Ascending aorta (tissue), 2 donors: ENCODE measurements around the gene SCN1B. TPM values are rescaled to one million over a fixed set of nuclear protein-coding genes. Genes with fewer than 3 reads are reported as not detected.
A peak's percentile ranks its signal among the peaks of the same experiment; 100 is the strongest.
"Not testable (repeated sequence)": the region's sequence is repeated elsewhere in the genome, so short reads cannot be mapped to it uniquely, and the experiment has no call there.

Experiments used
- DNase-seq, 2 donors: peaks; one replicate each; pipeline ENCODE4 v3.0.0-alpha.2; 2019; ENCODE audit warnings: low spot score in 2 of 2
- H3K27ac ChIP-seq, 2 donors: fragments of 200-600 bp; sonication (generic); one replicate each; pipeline ENCODE4 v1.5.1; 2016 to 2017; ENCODE audit warnings: mild to moderate bottlenecking in 1 of 2
- H3K27me3 ChIP-seq: fragments of 200-600 bp; sonication (generic); one replicate; pipeline ENCODE4 v1.5.1; 2017
- H3K36me3 ChIP-seq, 2 donors: fragments of 200-600 bp; sonication (generic); one replicate each; pipeline ENCODE4 v1.5.1; 2016
- H3K4me1 ChIP-seq, 2 donors: fragments of 200-600 bp; sonication (generic); one replicate each; pipeline ENCODE4 v1.5.1; 2016 to 2017; ENCODE audit warnings: mild to moderate bottlenecking in 1 of 2
- H3K4me3 ChIP-seq, 2 donors: fragments of 200-600 bp; sonication (generic); one replicate each; pipeline ENCODE4 v1.5.1; 2016 to 2017; ENCODE audit warnings: mild to moderate bottlenecking in 1 of 2
- H3K9me3 ChIP-seq, 2 donors: fragments of 200-600 bp; sonication (generic); one replicate each; pipeline ENCODE4 v1.5.1; 2016
- intact Hi-C: fragments of 100-400 bp; cut with DNase I; formaldehyde crosslinking; loops from one replicate; pipeline ENCODE4 v1.15.1; 2023
- total RNA-seq: library from RNA; depleted of rRNA; stranded (reverse); fragments of >200 nt; gene quantifications from one replicate; pipeline ENCODE4 v1.1.0, GENCODE V29; 2016
- TF ChIP-seq, protein P1 (sequence below), 3 experiments: fragments of 200-600 bp in 2 of 3; fragments of 450-650 bp in 1 of 3; sonication (generic) in 2 of 3; IDR thresholded peaks; one replicate each; pipeline ENCODE4 v1.5.1; 2016 to 2019; ENCODE audit warnings: antibody characterized with exemption in 3 of 3, mild to moderate bottlenecking in 1 of 3, moderate library complexity in 1 of 3

The SCN1B gene
- total RNA-seq, 1 donor from 2014 or later, result 20.8 TPM

DNA sequence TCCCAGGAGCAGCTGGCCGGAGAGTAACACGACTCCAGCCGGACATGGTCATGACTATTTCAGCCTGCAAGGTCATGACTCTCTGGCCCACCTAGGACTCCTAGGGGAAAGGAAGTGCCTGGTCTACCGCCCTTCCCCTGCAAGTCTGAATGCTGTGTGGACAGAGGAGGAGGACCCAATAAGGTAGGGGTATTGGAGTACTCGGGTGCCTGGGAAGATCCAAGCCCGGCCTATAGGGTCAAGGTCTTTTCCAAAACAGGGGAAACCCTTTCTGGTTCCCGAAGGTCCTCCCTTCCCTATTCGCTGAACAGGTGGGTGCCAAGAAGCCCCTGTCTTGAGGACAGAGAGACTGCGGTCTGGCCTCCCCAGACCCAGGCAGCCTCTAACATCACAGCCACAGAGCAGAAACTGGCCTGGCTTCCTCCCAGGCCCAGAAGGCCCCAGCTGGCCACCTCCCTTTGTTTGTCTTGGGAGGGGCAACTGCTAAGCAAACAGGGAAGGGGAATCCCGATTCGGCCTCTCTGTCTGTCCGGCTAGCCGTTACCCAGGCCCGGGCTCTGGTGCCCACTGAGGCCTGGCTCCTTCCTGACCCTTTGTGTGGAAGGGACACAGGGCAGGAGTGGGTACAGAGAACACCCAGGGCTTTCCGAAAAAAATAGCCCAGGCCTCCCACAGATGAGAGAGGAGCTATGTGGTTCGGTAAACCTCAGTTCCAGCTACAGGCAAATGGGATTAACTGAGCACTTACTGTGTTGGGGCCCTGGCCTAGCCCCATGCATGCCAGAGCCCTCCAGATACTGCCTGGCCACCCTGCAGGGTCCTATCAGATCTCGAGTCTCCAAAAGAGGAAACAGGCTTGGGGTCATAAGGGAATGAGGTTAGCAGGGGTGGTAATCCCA lies 35.4 kb upstream of the SCN1B start:
- Histone ChIP-seq H3K4me1 (peaks cover 5 to 18% of the 10 kb centered on the region in 2 donors), H3K27ac (peak overlapping the region; percentile 63 to 72), H3K4me3 (no peak overlapping the region), H3K36me3 (no peaks in the 10 kb centered on the region), H3K9me3 (no peaks in the 10 kb centered on the region), H3K27me3 (no peaks in the 10 kb centered on the region)
- TF ChIP-seq, protein P1, sequence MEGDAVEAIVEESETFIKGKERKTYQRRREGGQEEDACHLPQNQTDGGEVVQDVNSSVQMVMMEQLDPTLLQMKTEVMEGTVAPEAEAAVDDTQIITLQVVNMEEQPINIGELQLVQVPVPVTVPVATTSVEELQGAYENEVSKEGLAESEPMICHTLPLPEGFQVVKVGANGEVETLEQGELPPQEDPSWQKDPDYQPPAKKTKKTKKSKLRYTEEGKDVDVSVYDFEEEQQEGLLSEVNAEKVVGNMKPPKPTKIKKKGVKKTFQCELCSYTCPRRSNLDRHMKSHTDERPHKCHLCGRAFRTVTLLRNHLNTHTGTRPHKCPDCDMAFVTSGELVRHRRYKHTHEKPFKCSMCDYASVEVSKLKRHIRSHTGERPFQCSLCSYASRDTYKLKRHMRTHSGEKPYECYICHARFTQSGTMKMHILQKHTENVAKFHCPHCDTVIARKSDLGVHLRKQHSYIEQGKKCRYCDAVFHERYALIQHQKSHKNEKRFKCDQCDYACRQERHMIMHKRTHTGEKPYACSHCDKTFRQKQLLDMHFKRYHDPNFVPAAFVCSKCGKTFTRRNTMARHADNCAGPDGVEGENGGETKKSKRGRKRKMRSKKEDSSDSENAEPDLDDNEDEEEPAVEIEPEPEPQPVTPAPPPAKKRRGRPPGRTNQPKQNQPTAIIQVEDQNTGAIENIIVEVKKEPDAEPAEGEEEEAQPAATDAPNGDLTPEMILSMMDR (IDR thresholded peaks at IDR 0.05), result no peak
- no peak for DNase-seq
- intact Hi-C loops, result no loop called here

DNA sequence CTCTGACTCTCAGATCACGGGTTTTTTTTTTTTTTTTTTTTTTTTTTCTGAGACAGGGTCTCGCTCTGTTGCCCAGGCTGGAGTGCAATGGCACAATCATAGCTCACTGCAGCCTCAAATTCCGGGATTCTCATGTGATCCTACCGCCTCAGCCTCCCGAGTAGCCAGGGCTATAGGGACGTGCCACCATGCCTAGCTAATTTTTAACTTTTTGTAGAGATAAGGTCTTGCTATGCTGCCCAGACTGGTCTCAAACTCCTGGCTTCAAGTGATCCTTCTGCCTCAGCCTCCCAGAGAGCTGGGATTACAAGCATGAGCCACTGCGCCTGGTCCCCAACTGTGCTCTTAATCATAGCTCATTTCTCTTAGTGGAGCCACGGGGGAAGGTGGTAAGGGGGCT lies 34.7 kb upstream of the SCN1B start:
- Histone ChIP-seq H3K36me3 (no peaks in the 10 kb centered on the region), H3K27ac (no peak overlapping the region), H3K4me1 (peaks cover 5 to 18% of the 10 kb centered on the region in 2 donors), H3K27me3 (no peaks in the 10 kb centered on the region), H3K9me3 (no peaks in the 10 kb centered on the region), H3K4me3 (no peak overlapping the region)
- TF ChIP-seq, protein P1 (IDR thresholded peaks at IDR 0.05), result no peak
- no peak for DNase-seq
- intact Hi-C loops, result no loop called here

DNA sequence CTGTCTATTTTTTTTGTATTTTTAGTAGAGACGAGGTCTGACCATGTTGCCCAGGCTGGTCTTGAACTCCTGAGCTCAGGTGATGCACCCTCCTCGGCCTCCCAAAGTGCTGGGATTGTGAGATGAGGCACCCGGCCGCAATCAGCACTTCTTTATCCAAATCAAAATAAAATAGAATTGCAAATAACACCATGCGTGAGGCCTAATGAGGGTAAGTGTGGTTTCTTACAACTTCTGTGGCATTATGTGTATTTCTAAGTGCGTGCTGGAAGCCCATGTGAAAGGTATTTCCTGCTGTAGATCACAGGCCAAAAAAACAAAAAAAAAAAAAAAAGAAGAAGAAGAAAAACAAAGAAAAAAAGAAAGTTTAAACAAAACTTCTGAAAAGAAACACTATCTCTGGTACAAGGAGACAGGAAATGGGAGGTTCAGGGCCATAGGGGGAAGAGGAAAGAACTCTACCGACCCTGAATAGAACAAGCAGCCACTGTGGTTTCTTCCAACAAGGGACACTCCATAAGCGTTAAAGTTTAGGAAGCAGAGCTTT lies 33.1 kb upstream of the SCN1B start:
- Histone ChIP-seq H3K4me3 (no peak overlapping the region), H3K4me1 (peaks cover 5 to 25% of the 10 kb centered on the region in 2 donors), H3K36me3 (no peaks in the 10 kb centered on the region), H3K9me3 (no peaks in the 10 kb centered on the region), H3K27me3 (no peaks in the 10 kb centered on the region), H3K27ac (peak overlapping the region; percentile 32 to 45)
- intact Hi-C loops, result no loop called here
- DNase-seq, result no peak
- TF ChIP-seq, protein P1 (IDR thresholded peaks at IDR 0.05), result no peak

DNA sequence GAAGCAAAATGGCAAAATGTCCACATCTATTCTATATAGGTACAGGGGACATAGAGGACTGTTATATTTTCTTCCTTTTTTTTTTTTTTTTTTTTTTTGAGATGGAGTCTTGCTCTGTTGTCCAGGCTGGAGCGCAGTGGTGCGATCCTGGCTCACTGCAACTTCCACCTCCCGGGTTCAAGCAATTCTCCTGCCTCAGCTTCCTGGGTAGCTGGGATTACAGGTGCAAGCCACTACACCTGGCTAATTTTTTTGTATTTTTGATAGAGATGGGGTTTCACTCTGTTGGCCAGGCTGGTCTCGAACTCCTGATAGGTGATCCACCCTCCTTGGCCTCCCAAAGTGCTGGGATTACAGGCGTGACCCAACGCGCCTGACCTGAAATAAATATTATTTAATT lies 32.0 kb upstream of the SCN1B start:
- Histone ChIP-seq H3K4me1 (peaks cover 5 to 25% of the 10 kb centered on the region in 2 donors), H3K27ac (peak overlapping the region in 1 of 2 donors; percentile 100)
- DNase-seq, H3K27me3 ChIP-seq, H3K36me3 ChIP-seq, H3K9me3 ChIP-seq, H3K4me3 ChIP-seq: not testable (repeated sequence)
- intact Hi-C loops, result loop anchor here (2.0 kb wide), 1 partner anchor 141 kb away; the partner anchor contains the start of gene FXYD1

DNA sequence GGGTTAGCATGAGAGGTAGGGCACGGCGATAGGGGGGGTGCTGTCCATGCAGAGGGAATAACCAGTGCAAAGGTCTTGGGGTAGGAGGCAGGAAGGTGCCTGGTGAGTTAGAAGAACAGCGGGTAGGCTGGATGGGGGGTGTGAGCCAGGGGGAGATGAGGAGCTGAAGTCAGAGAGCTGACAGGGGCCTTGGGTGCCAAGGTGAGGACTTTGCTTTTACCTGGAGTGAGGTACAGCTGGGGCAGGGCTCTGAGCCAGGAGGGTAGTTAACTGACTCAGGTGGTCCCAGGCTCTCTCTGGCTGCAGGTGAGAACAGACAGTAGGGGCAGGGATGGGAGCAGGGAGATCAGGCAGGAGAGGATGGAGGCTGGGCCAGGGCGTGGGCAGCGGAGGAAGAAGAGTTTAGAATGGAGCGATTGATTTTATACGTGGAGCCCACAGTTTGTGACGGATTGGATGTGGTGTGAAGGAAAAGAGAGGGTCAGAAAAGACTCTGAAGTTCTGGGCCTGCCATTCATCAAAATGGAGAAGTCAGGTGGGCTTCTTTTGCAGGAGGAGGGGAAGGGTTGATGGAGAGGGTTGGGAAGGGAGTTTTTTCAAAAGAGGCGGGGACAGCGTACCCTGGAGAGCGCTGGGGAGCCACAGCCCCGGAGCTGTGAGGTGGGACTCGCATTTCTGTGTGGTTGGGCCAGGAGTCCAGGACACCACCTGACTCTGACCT lies 31.3 kb upstream of the SCN1B start:
- H3K4me1 ChIP-seq, result peaks cover 9 to 25% of the 10 kb centered on the region in 2 donors
- no peaks in the 10 kb centered on the region for H3K9me3 ChIP-seq
- TF ChIP-seq, protein P1 (IDR thresholded peaks at IDR 0.05), result no peak
- H3K4me3 ChIP-seq, result peak overlapping the region; percentile 94 to 99
- intact Hi-C loops, result loop anchor here (2.0 kb wide), 1 partner anchor 140 kb away; the partner anchor contains the start of gene FXYD1
- H3K27ac ChIP-seq, result peak overlapping the region; percentile 95 to 100
- DNase-seq, result no peak
- no peaks in the 10 kb centered on the region for H3K27me3 ChIP-seq
- peaks cover 0 to 5% of the 10 kb centered on the region in 2 donors for H3K36me3 ChIP-seq
